Activated CD4-positive, alpha-beta T cell treated with anti-CD3 and anti-CD28 coated beads, Interleukin-2, amount 50 U/mL, for 24 hours (primary cell): ENCODE results near the gene ETFDH.
"Not testable (repeated sequence)": the region's sequence is repeated elsewhere in the genome, so short reads cannot be mapped to it uniquely, and the experiment has no call there.

Source experiments
- DNase-seq, 2 donors: peaks; one replicate each; pipeline ENCODE4 v3.0.0-alpha.2; 2020; ENCODE audit warnings: low read depth in 1 of 2, low spot score in 1 of 2

Gene ETFDH

DNA sequence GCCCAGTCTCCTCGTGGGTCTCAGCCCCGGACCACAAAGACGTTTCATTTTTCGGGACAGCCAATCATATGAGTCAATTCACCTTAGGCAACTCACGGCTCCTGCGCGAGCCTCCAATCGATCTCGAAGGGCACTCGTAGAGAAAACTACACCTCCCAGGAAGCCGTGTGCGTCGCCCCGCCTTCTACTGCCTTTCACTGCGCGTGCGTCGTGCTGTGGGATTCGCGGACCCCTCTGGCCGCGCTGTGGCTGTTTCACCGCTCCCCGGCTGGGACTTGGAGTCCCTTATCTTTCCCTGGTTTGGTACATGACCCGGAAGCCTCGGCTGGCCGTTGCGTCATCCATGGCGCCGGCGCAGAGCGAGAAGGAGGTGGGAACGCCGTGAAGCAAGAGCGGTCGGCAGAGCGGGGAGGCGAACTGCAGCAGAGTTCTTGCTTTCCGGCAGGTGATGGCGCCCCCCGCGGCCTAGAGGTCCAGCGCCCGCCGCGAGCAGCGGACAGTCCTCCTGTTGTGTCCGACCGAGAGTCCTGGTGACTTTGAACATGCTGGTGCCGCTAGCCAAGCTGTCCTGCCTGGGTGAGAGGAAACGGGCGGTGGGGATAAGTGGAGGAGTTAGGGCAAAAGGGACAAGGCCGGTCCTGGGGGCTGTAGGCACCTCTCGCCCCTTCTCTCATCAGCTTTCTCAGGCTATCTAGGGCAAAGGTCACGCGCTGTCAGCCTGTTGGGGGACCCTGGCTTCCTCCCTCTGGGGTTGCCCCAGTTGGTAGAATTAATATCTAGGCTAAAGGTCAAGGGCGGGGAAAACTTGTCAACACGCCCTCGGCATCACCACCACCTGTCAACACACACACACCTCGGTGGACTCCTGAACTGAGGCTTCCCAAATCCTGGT, at the start of gene ETFDH:
ETFDH (plus strand) TSS at position 382 of the 892 bp plus-strand sequence; CDS start at position 543, 161 bp downstream.
- peak; percentile 94 to 99 for DNase-seq

DNA sequence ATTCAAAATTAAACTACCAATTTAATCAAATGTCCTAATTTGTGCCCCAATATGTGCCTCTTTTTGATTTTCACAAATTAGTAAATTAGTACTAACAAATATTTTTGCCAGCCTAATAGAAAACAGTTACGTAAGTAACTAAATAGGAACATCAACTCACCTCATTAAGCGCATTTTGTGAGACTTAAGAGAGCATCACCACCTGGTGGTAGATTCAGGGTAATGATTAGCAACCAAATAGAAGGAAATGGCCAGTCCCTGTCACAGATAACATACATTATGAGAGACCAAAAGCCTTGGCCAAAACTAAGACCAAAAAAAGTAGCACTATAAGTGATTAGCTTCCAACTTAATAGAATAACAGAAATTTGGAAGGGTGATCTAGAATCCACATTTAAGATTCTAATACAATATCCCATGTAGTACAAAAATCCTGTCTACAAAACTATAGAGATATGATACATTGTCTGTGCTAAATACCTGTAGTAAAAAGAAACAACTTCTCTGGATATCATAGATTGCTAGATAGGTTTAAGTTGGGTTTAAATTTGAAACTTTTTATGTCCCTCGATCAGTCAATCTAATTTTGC, 47.1 kb upstream of the ETFDH start:
- DNase-seq, result no peak

DNA sequence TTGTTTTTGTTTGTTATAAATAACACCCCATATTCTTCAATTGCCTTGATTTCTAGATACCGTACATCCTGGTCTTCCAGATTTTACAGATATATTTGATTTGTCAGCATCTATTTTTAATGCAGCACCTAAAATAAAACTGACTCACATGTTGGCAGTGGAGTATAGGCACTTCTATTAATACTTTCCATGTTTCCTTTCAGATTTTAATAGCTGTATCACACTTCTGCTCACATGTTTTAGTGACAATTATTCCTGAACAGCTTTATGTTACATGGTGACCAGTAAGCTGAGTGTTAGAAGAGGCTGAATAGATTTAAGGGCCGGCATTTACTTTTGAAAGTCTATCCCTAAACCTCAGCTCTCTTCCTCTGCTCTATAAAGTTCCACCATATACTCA, 46.6 kb upstream of the ETFDH start:
- DNase-seq, result no peak

DNA sequence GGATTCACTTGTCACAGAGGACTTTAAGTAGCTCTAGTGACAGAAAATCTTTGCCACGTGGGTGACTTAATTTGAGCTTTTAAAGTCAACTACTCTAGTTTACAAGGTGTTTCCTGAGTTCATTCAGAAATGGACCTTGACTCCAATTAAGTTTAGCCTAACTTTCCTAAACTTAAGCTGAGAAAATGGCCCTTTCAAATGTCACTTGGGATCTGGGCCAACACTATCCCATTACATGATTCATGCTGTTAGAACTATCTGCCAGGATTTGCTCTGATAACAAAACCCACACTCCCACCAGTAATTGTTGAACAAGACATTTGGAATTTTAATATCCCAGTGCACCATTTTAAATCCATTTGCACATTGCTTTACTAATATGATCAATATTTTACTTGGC, 41.2 kb upstream of the ETFDH start:
- no peak for DNase-seq

DNA sequence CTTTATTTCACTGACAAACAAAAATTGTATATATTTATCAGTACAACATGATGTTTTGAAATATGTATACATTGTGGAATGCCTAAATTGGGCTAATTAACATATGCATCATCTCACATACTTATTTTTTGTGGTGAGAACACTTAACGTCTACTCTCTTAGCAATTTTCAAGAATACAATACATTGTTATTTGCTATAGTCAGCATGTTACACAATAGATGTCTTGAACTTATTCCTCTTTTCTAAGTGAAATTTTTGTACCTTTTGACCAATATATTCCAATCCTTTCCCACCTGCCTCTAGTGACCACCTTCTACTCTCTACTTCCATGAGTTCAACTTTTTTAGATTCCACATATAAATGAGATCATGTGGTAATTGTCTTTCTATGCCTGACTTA, 35.5 kb upstream of the ETFDH start:
- DNase-seq, result no peak

DNA sequence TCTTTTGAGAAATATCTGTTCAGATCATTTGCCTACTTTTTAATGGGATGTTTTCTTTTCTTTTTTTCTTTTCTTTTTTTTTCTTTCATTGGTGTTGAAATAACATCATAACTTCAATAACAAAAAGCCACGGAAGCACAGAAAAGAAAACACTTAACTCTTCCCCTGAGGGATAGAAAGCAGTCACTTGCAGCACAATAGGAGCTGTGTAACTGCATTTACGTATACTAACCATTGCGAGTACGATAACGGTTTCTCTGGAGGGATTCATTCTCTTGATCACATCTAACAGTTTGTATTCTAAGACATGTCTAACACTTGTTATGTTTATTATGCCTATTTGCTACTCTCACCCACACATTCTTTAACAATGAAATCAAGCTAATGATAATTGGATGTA, 27.7 kb upstream of the ETFDH start:
- no peak for DNase-seq

DNA sequence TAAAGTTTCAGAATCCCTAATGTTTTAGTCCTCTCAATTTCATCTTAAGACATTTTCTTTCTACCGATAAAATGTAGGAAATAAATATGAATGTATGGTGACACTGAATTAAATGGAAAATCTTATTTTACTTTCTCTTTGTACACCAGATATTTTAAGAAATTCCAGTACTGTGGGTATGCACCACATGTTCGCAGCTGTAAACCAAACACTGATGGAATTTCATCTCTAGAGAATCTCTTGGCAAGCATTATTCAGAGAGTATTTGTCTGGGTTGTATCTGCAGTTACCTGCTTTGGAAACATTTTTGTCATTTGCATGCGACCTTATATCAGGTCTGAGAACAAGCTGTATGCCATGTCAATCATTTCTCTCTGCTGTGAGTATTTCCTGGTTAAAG, 27.3 kb upstream of the ETFDH start:
- DNase-seq, result no peak

DNA sequence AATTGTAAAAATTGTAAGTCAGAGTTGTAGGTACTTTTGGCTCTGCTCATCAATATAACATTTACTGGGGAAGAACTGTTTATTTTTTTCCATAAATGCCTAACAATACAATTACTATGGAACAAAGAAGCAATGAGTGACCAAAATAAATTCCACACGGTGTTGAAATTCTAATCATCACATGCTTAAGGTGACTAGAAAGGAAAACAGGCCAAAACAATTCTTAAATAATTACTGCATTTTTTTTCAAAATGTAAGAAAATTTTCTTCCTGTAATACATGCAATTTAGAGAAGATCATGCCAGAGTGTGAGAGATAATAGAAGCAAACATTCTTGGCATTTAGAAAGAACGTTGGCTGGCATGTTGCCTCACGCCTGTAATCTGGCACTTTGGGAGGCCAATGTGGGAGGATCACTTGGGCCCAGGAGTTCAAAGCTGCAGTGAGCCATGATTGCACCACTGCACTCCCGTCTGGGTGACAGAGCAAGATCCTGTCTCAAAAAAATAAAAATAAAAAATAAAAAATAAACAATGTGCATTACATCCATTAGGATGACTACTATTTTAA, 22.9 kb upstream of the ETFDH start:
- no peak for DNase-seq

DNA sequence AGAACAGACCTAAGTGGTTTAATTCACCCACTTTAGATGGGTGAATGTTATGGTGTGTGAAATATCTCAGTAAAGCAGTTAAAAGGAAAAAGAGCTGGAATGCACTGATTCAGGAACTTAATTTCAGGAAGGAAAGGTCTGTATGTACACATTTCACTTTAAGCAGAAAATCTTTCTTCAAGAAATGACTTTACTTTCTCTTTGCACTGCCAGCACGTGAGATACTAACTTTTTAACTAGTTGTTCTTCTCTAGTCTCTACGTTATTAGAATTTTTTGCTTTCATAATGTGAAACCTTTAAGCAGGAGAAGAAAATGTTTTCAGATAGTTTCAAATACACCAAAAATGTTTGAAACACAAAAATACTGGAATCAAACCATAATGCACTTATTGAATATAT, 19.2 kb upstream of the ETFDH start:
- DNase-seq, result no peak

DNA sequence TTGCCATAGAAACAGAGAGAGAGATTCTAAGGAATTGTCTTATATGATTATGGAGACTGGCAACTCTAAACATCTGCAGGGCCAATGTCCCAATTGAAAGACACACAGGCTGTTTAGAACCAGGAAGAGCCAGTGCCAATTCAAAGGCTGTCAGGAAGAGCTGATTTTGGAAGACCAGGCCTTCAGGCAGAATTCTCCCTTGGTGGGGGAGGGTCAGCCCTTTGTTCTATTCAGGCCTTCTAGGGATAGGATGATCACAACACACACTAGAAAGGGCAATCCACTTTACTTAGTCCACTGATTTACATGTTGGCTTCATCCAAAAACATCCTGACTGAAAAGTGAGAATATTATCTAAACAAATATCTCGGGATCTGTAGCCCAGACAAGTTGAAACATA, 15.7 kb upstream of the ETFDH start:
- DNase-seq, result no peak

DNA sequence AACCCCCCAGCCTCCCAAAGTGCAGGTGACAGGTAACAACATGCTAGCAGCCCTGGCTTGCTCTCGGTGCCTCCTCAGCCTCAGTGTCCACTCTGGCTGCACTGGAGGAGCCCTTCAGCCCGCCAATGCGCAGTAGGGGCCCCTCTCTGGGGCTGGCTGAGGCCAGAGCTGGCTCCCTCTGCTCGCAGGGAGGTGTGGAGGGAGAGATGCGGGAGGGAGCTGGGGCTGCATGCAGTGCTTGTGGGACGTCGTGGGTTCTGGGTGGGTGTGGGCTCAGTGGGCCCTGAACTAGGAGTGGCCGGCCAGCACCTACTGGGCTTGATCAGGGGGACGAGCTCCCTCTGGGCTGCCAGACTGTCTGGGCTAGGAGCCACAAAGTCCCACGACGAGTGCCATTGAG, 14.8 kb upstream of the ETFDH start:
- no peak for DNase-seq

DNA sequence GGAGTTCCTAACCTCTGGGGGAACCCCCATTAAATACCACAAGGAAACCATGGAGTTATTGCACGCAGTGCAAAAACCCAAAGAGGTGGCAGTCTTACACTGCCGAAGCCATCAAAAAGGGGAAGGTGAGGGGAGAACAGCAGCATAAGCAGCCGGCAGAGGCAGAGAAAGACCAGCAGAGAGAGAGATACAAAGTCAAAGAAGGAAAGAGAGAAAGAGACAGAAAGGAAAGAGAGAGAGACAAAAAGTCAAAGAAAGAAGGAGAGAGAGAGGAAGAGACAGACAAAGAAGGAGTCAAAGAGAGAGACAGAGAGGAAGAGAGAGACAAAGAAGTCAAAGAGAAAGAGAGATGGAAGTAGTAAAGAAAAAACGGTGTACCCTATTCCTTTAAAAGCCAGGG, 8.8 kb upstream of the ETFDH start:
- DNase-seq, result not testable (repeated sequence)

DNA sequence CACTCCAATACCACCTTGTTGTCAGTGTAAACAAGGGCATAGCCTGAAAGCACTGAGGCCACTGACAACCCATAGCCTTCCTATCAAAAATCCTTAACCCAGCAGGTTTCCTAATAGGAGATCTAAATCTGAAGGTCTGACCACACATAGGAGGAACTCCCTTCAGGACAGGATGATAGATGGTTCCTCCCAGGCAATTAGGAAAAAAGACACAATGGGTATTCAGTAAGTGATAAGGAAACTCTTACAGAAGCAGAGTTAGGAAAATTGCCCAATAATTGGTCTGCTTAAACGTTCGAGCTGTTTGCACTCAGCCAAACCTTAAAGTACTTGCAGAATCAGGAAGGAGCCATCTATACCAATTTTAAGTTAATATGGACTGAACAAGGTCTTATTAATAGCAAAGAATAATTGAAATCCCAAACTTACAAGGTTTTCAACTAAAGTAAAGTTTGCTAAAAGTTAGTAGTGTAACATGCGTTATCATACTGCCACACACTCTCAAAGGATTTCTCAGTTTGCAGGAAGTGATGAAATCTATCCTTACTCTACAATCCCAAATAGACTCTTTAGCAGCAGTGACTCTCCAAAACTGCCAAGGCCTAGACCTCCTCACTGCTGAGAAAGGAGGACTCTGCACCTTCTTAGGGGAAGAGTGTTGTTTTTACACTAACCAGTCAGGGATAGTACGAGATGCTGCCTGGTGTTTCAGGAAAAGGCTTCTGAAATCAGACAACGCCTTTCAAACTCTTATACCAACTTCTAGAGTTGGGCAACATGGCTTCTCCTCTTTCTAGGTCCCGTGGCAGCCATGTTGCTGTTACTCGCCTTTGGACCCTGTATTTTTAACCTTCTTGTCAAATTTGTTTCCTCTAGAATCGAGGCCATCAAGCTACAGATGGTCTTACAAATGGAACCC, 8.1 kb upstream of the ETFDH start:
- DNase-seq, result not testable (repeated sequence)

DNA sequence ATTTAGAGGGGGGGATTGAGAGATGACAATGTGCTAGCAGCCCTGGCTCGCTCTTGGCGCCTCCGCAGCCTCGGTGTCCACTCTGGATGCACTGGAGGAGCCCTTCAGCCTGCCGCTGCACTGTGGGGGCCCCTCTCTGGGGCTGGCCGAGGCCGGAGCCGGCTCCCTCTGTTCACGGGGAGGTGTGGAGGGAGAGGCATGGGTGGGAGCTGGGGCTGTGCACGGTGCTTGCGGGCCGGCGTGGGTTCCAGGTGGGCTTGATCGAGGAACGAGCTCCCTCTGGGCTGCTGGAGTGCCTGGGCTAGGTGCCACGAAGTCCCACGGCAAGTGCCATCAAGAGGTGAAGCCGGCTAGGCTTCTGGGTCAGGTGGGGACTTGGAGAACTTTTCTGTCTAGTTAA, 7.3 kb upstream of the ETFDH start:
- no peak for DNase-seq

DNA sequence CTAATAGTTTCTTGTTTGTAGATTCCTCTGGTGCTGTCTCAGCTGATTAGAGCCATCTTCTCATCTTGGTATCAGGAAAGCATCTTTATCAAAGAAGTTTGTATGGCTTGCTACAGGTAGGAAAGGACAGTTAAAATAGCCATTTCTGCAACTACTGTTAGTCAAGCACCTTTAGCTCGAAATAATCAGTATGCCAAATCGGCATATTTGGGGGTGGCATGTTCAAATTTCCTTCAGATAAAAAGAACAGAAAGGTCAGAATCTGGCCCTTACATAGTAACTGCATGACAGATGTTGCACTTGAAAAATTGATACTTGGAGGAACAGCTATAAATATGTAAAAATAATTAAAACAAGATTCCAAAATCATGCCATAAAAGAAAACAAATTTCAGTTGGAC, 5.2 kb upstream of the ETFDH start:
- DNase-seq, result no peak

DNA sequence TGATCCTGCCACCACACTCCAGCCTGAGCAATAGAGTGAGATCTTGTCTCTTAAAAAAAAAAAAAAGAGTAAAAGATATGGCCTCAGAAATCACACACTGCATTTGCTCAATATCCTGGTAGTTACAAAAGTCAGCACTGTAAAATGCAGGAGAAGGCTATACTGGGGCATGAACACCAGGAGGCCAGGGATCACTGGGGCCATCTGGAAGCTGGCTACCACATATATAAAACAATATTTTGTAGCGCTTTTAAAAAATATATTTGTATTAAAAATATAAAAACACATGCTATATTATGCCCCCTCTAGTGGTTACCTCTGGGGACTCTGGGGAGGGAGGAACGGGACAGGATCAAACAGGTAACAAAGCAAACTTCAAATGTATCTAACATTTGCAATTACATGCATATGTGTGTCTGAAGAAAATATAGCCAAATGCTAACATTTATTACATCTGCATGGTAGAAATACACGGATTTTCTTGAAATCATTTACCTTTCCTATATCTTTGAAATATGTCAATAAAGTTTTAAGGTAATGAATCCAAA, 4.4 kb upstream of the ETFDH start:
- no peak for DNase-seq

DNA sequence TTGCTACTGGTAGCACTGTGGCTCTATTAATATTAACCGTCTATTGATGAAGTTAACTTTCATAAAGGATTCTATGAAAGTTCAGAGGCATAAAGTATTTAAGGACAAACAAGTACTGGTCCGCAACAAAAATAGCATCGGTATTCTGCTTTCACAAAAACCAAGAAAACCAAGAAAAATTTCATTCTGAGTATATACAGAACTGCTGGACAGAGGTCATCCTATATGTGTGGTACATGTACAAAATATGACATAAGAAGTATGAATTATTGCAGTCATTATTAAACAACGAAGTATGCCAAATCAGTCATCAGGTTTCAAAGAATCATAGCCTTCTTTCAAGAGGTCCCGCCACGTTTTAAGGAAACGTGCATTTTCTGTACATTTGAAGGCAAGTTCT, 2.8 kb upstream of the ETFDH start:
- no peak for DNase-seq

DNA sequence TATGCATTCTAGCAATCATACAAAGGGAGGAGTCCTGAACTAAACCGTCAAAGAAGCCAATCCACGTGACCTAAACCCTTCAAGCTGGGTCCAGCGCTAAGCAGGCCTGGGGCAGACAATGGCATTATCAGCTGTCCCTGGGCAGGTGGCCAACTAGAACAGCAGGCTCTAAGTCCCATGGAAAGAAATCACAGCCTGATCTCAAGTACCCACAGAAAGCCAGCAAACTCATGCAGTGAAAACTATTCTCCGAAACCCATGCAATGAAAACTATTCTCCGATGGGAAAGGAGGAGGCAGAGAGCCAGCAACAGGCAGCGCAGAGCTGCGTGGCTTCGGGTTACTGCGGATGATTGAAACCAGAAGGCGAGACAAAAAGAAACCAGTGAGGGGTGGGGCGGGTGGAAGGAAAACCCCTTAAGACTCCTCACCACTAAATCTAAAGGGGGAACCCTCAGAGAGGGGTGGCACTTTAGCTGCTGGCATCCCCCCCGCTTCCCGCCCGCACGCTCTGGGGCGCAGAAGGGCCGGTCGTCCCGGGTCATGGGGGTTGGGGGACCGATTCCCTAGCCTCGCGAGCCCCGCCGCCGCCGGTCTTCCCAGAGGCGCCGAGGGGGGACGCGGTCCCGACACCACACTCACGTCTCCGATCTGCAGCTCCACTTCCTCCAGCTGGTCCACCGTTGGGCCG, 976 bp upstream of the ETFDH start:
- peak; percentile 26 to 46 for DNase-seq

DNA sequence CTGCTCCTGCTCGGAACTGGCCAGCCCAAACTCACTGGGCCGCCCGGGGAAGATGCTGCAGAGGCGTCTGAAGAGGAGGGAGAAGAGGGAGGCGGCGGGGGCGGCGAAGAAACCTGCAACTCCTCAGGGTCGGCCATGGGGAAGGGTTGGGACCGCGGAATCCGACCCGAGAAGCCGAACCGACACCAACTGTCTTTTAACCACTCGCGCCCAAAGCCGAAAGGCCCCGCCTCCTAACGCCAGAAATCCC, 506 bp upstream of the ETFDH start, which contains the start of gene C4orf46:
C4orf46 (minus strand) TSS at position 223 of the 250 bp plus-strand sequence; CDS start at position 137, 86 bp downstream.
- DNase-seq, result no peak

DNA sequence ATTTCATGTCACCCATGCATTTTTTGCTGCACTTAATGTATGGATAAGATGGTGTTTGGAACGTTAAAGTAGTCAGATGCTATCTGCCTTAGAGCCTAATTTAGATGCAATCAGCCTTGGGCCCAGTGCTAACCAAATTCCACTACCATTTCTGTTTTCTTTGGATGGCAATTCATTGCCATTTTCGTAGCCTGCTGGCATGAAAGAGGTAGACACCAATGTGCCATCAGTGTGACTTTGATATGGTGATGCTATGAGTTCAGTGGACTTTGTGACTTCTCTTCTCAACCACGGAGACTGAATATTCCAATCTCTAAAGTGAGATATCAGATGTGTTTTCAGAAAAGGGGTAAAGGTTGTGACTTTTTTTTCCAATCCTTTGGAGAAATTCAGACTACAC, 1.5 kb downstream of the ETFDH start:
- no peak for DNase-seq

DNA sequence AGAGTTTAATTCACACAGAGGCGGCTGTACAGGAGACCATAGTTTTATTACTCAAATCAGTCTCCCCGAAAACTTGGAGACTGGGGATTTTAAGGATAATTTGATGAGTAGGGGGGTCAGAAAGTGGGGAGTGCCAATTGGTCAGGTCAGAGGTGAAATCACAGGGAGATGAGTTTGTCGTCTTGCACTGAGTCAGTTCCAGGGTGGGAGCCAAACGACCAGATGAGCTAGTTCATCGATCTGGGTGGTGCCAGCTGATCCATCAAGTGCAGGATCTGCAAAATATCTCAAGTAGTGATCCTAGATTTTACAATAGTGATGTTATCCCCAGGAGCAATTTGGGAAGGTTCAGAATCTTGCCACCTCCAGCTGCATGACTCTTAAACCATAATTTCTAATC, 4.0 kb downstream of the ETFDH start:
- DNase-seq, result no peak
